Measurements from ENCODE around the gene KIAA0753.
"Not testable (repeated sequence)": the region's sequence is repeated elsewhere in the genome, so short reads cannot be mapped to it uniquely, and the experiment has no call there.

KIAA0753 gene

GRCh38 chr17:6573982-6574686 is 66.4 kb downstream of the KIAA0753 start:
- Mint-ChIP-seq H3K9me3 (no peaks in the 10 kb centered on the region), H3K27ac (peak overlapping the region in 1 of 2 donors; percentile 74), H3K36me3 (ENCODE audit: insufficient read depth) (peaks cover 14% of the 10 kb centered on the region), H3K4me3 (no peak overlapping the region), H3K27me3 (no peaks in the 10 kb centered on the region), H3K4me1 (ENCODE audit: low read depth in 2 of 2) (peaks cover 11 to 13% of the 10 kb centered on the region in 2 donors)
- DNase-seq (no peak), ATAC-seq (replicated peaks) (no peak)

- DNase-seq; H3K27me3 Mint-ChIP-seq; H3K4me3 Mint-ChIP-seq; H3K9me3 Mint-ChIP-seq; ATAC-seq (replicated peaks); H3K36me3 Mint-ChIP-seq (ENCODE audit: insufficient read depth): not testable (repeated sequence)
- Mint-ChIP-seq H3K27ac (peak overlapping the region in 1 of 2 donors; percentile 74), H3K4me1 (ENCODE audit: low read depth in 2 of 2) (peaks cover 11 to 13% of the 10 kb centered on the region in 2 donors)
Measured at GRCh38 chr17:6573495-6573894, 67.0 kb downstream of the KIAA0753 start.

- ATAC-seq (replicated peaks) (no peak), DNase-seq (no peak)
- H3K27ac Mint-ChIP-seq = no peak overlapping the region
- peaks cover 1 to 5% of the 10 kb centered on the region in 2 donors for H3K27me3 Mint-ChIP-seq
- peaks cover 11 to 13% of the 10 kb centered on the region in 2 donors for H3K4me1 Mint-ChIP-seq (ENCODE audit: low read depth in 2 of 2)
- peaks cover 8% of the 10 kb centered on the region for H3K36me3 Mint-ChIP-seq (ENCODE audit: insufficient read depth)
- no peaks in the 10 kb centered on the region for H3K9me3 Mint-ChIP-seq
- H3K4me3 Mint-ChIP-seq = no peak overlapping the region
Measured at GRCh38 chr17:6572972-6573370, 67.5 kb downstream of the KIAA0753 start.

GRCh38 chr17:6571452-6571781 is 69.1 kb downstream of the KIAA0753 start:
- Mint-ChIP-seq H3K27me3 (peaks cover 5 to 9% of the 10 kb centered on the region in 2 donors), H3K36me3 (ENCODE audit: insufficient read depth) (peaks cover 6% of the 10 kb centered on the region), H3K9me3 (no peaks in the 10 kb centered on the region), H3K4me1 (ENCODE audit: low read depth in 2 of 2) (peaks cover 11 to 13% of the 10 kb centered on the region in 2 donors), H3K27ac (no peak overlapping the region), H3K4me3 (no peak overlapping the region)
- DNase-seq (no peak), ATAC-seq (replicated peaks) (no peak)

GRCh38 chr17:6570731-6571451 is 69.6 kb downstream of the KIAA0753 start:
- no peaks in the 10 kb centered on the region for H3K9me3 Mint-ChIP-seq
- peaks cover 5 to 9% of the 10 kb centered on the region in 2 donors for H3K27me3 Mint-ChIP-seq
- ATAC-seq (replicated peaks) (no peak), DNase-seq (no peak)
- no peak overlapping the region for H3K4me3 Mint-ChIP-seq
- H3K4me1 Mint-ChIP-seq (ENCODE audit: low read depth in 2 of 2) = peaks cover 10 to 11% of the 10 kb centered on the region in 2 donors
- peaks cover 6% of the 10 kb centered on the region for H3K36me3 Mint-ChIP-seq (ENCODE audit: insufficient read depth)
- no peak overlapping the region for H3K27ac Mint-ChIP-seq

- H3K4me3 Mint-ChIP-seq = no peak overlapping the region
- peaks cover 6% of the 10 kb centered on the region for H3K36me3 Mint-ChIP-seq (ENCODE audit: insufficient read depth)
- no peaks in the 10 kb centered on the region for H3K9me3 Mint-ChIP-seq
- DNase-seq = no peak
- H3K27ac Mint-ChIP-seq = no peak overlapping the region
- peaks cover 8 to 14% of the 10 kb centered on the region in 2 donors for H3K27me3 Mint-ChIP-seq
- no peaks in the 10 kb centered on the region for H3K4me1 Mint-ChIP-seq (ENCODE audit: low read depth in 2 of 2)
- ATAC-seq (replicated peaks) = no peak
Measured at GRCh38 chr17:6569370-6570285, 70.9 kb downstream of the KIAA0753 start.

GRCh38 chr17:6568184-6568758 is 72.2 kb downstream of the KIAA0753 start:
- DNase-seq (no peak), ATAC-seq (replicated peaks) (no peak)
- H3K36me3 Mint-ChIP-seq (ENCODE audit: insufficient read depth) = peaks cover 4% of the 10 kb centered on the region
- no peaks in the 10 kb centered on the region for H3K9me3 Mint-ChIP-seq
- H3K27ac Mint-ChIP-seq = no peak overlapping the region
- H3K4me3 Mint-ChIP-seq = no peak overlapping the region
- H3K4me1 Mint-ChIP-seq (ENCODE audit: low read depth in 2 of 2) = no peaks in the 10 kb centered on the region
- peaks cover 18 to 28% of the 10 kb centered on the region in 2 donors for H3K27me3 Mint-ChIP-seq

- H3K4me3 Mint-ChIP-seq = no peak overlapping the region
- H3K4me1 Mint-ChIP-seq (ENCODE audit: low read depth in 2 of 2) = no peaks in the 10 kb centered on the region
- peaks cover 25 to 34% of the 10 kb centered on the region in 2 donors for H3K27me3 Mint-ChIP-seq
- H3K9me3 Mint-ChIP-seq = no peaks in the 10 kb centered on the region
- H3K36me3 Mint-ChIP-seq (ENCODE audit: insufficient read depth) = peaks cover 5% of the 10 kb centered on the region
- ATAC-seq (replicated peaks) = no peak
- no peak overlapping the region for H3K27ac Mint-ChIP-seq
- DNase-seq = no peak
Measured at GRCh38 chr17:6567528-6568183, 72.9 kb downstream of the KIAA0753 start.

GRCh38 chr17:6561446-6561845 is 79.1 kb downstream of the KIAA0753 start:
- no peaks in the 10 kb centered on the region for H3K9me3 Mint-ChIP-seq
- ATAC-seq (replicated peaks) (no peak), DNase-seq (no peak)
- H3K27me3 Mint-ChIP-seq = peaks cover 51 to 73% of the 10 kb centered on the region in 2 donors
- H3K4me1 Mint-ChIP-seq (ENCODE audit: low read depth in 2 of 2) = peaks cover 5% of the 10 kb centered on the region in 2 donors
- H3K36me3 Mint-ChIP-seq (ENCODE audit: insufficient read depth) = peaks cover 6% of the 10 kb centered on the region
- no peak overlapping the region for H3K4me3 Mint-ChIP-seq
- H3K27ac Mint-ChIP-seq = no peak overlapping the region

- Mint-ChIP-seq H3K4me1 (ENCODE audit: low read depth in 2 of 2) (peaks cover 5 to 6% of the 10 kb centered on the region in 2 donors), H3K4me3 (no peak overlapping the region), H3K36me3 (ENCODE audit: insufficient read depth) (peaks cover 6% of the 10 kb centered on the region), H3K27ac (peak overlapping the region in 1 of 2 donors; percentile 17), H3K9me3 (no peaks in the 10 kb centered on the region), H3K27me3 (peaks cover 52 to 75% of the 10 kb centered on the region in 2 donors)
- no peak for DNase-seq
- no peak for ATAC-seq (replicated peaks)
Measured at GRCh38 chr17:6560496-6560895, 80.0 kb downstream of the KIAA0753 start.

GRCh38 chr17:6559753-6560215 is 80.7 kb downstream of the KIAA0753 start:
- peaks cover 57 to 78% of the 10 kb centered on the region in 2 donors for H3K27me3 Mint-ChIP-seq
- H3K9me3 Mint-ChIP-seq = no peaks in the 10 kb centered on the region
- ATAC-seq (replicated peaks) (no peak), DNase-seq (no peak)
- H3K4me3 Mint-ChIP-seq = no peak overlapping the region
- H3K27ac Mint-ChIP-seq = no peak overlapping the region
- peaks cover 6% of the 10 kb centered on the region for H3K36me3 Mint-ChIP-seq (ENCODE audit: insufficient read depth)
- peaks cover 5 to 12% of the 10 kb centered on the region in 2 donors for H3K4me1 Mint-ChIP-seq (ENCODE audit: low read depth in 2 of 2)

- Mint-ChIP-seq H3K27ac (no peak overlapping the region), H3K36me3 (ENCODE audit: insufficient read depth) (peaks cover 8% of the 10 kb centered on the region), H3K4me3 (no peak overlapping the region), H3K9me3 (no peaks in the 10 kb centered on the region), H3K4me1 (ENCODE audit: low read depth in 2 of 2) (peaks cover 5 to 13% of the 10 kb centered on the region in 2 donors), H3K27me3 (peaks cover 57 to 78% of the 10 kb centered on the region in 2 donors)
- DNase-seq = no peak
- ATAC-seq (replicated peaks) = no peak
Measured at GRCh38 chr17:6558932-6559752, 81.4 kb downstream of the KIAA0753 start.
